NCI-H128 (cell line): ENCODE data around the gene GP1BB.
"Not testable (repeated sequence)": the region's sequence is repeated elsewhere in the genome, so short reads cannot be mapped to it uniquely, and the experiment has no call there.

Experiments used
- DNase-seq: peaks from one replicate; lab custom pipeline; 2025; ENCODE audit not compliant: unreplicated experiment; lab: John Stamatoyannopoulos, UW

The GP1BB gene

DNA sequence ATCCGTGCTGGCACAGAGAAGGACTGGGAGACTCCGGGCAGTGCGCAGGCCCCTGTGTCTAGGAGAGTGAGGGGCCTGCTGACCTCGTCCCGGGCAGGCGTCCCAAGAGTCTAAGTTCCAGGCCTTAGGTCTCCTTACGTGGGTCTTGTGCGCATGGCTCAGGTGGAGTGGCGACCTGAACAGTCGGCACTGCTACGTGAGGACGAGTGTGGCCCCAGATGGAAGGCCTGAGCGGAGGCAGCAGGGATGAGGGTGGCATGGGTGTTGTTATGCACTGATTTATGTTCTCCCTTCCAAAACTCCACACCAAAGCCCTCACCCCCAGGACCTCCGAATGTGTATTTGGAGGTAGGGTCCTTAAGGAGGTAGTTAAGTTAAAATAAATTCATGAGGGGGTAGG lies 29.8 kb upstream of the GP1BB start:
- DNase-seq: no peak

DNA sequence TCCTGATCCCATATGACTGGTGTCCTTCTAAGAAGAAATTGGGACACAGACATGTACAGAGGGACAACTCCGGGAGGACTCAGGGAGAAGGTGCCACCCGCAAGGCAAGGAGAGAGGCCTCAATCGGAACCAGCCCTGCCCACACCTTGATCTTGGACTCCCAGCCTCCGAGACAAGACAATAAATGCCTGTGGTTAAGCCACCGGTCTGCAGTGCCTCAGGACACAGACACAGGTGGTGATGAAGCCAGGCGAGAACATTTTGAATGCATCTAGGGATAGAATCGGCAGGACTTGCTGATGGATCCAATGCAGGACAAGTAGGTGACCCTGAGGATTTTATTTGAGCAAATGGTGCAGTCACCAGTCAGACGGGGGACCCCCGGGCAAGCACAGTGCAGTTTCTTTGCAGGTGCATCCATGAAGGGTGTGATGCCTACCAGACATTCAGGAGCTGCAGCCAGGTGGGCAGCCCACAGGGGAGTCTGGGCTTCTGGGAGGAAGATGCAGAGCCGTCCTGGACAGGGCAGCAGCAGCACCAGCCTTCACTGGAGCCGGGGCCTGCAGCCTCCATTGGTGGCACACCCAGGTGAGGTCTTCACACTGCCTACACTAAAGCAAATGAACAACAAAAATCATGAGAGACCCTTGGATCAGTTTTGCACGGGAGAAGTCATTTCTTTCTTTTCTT lies 29.2 kb upstream of the GP1BB start:
- DNase-seq: no peak

DNA sequence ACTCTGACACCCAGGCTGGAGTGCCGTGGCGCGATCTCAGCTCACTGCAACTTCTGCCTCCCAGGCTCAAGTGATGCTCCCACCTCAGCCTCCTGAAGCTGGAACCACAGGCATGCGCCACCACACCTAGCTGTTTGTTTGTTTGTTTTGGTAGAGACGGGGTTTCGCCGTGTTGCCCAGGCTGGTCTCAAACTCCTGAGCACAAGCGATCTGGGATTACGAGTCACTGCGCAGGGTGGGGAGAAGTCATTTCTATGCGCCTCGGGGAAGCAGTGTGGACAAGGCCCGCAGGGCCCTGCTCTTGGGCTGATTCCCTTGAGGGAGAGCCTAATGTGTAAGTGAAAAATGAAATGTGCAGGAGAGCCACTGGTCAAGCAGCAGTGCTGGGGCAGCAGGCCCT lies 28.6 kb upstream of the GP1BB start:
- no peak for DNase-seq

DNA sequence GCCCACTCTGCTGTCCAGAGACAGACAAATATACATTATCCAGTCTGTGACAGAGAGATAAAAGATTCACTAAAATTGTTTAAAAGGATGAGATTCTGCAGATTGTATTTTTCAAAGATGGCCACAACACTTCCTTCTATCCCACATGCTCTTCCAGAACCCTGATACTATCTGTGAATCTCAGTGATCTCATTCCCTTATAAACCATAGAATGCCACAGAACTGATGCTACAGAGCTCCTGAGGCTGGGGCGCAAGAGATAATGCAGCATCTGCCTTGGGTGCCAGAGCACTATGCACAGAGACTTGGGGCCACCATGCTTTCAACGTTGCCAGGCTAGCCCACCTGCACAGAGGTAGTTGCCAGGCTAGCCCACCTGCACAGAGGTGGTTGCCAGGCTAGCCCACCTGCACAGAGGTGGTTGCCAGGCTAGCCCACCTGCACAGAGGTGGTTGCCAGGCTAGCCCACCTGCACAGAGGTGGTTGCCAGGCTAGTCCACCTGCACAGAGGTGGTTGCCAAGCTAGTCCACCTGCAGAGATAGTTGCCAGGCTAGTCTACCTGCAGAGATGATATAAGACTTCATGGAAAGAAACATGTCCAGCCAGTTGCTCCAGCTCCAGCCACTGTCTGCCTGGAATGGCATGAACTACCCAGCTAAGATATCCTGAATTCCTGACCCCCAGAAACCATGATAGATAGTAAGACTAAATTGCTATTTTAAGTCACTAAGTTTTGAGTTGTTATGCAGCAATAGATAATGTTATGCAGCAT lies 26.6 kb upstream of the GP1BB start:
- no peak for DNase-seq

GRCh38 chr22:19697871-19698270 lies 25.5 kb upstream of the GP1BB start:
- not testable (repeated sequence) for DNase-seq

DNA sequence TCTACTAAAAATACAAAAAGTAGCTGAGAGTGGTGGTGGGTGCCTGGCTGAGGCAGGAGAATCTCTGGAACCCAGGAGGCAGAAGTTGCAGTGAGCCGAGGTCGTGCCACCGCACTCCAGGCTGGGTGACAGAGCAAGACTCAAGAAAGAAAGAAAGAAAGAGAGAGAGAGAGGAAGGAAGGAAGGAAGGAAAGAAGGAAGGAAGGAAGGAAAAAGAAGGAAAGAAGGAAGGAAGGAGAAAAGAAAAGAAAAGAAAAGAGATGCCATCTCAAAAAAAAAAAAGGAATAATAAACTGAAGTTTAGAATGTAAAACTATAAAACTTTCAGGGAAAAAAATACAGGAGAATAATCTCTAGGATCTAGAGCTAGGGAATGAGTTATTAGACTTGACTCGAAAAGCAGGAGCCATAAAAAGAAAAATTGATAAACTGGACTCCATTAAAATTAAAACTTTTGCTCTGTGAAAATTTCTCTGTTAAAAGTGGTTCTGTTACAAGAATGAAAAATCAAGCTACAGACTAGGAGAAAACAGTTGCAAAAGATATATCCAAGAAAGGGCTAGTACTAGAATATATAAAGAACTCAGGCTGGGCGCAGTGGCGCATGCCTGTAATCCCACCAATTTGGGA lies 22.4 kb upstream of the GP1BB start:
- DNase-seq: no peak

- DNase-seq: no peak
Measured at GRCh38 chr22:19701420-19702145, 21.8 kb upstream of the GP1BB start.

DNA sequence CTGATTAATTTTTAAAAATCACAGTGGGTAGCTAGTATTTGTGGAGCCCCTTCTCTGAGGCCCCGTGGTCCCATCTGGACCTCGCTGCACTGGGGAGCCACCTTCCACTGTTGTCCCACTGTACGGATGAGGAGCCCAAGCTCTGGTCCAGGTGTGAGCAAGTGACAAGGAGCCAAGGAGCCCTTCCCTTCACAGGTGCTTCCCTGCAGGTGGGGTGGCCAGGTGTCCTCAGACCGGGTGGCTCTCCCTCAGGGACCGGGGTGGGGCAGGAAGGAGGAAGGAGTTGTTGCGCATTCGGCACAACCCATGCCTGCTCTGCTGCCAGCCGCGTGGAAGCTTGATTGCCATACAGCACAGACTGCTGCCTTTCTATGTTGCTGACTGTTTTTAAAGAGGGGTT lies 19.5 kb upstream of the GP1BB start:
- DNase-seq: no peak

DNA sequence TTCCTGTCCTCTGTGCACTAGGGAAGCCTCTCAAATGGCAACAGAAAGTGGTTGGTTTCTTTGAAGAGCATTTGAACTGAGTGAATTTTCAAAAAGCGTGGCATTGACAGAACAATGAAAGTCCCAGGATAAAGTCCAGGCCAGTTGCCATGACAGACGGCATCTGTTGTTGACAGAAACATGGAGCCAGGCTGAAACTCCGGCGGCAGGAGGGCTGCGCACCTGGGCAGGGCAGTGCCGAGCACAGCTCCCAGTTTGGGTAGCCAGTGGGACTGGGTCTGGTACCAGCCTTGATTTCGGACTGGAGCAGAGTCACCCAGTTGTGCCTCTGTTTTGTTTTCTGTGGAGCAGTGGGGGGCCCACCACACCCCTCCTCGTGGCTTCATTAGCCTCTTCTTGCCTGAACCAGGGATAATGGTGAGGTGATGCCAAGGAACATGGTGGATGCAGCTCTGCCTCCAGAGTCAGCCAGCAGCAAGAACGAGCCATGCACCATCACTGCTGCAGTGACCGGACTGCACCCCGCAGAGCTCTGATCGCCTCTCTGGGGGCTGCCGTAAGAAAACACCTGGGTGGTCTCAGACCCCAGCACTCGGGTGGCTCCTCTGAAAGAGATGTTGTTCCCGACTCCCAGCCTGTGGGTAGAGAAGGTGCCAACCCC lies 18.9 kb upstream of the GP1BB start:
- no peak for DNase-seq

DNA sequence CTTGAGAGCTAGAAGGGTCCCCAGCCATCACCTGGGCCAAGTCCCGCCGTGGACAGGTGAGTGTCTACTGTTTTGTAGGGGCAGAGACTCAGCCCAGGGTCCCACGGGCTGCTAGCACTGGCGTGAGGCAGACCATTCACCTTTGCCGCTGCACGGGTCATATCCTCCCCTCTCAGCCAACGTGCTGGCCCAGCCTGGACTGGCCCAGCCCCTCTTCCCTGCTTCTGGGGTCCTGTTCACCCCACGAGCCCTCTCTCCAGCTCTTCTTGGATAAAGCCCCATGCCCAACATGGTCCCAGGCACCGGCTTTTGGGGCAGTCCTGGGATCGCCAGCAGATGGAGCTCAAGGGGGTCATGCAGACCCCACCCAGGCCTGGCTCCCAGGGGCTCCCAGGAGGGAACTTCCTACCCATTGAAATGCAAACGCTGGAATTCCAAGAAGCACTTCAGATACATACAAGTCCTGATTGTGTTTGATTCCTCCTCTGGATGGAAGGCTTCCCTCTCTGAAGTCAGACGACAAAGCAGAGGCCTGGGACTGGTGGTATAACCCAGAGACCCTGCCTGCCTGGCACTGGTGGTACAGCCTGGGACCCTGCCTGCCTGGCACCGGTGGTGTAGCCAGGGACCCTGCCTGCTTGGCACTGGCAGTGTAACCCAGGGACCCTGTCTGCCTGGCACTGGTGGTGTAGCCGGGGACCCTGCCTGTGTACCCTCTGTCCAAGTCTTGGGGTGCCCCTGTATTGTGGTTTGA lies 18.0 kb upstream of the GP1BB start:
- no peak for DNase-seq

DNA sequence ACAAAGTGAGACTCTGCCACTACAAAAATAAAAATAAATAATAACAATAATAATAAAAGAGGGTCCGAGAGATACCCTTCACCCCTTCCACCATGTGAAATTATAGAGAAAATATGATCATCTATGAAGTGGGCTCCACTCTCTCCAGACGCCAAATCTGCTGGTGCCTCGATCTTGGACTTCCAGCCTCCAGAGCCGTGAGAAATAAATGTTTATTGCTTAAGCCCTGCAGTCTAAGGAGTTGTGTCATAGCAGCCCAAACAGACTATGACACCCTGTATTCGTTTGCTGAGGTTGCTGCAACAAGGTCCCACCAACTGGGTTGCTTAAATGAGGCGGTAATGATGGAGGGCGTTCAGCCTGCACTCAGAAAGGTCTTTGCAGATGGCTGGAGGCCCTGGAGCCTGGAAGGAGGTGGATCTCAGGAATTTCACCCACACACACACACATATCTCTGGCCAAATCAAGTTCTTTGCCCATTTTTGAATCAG lies 16.6 kb upstream of the GP1BB start:
- no peak for DNase-seq

GRCh38 chr22:19707347-19708290 lies 15.7 kb upstream of the GP1BB start:
- DNase-seq: no peak

DNA sequence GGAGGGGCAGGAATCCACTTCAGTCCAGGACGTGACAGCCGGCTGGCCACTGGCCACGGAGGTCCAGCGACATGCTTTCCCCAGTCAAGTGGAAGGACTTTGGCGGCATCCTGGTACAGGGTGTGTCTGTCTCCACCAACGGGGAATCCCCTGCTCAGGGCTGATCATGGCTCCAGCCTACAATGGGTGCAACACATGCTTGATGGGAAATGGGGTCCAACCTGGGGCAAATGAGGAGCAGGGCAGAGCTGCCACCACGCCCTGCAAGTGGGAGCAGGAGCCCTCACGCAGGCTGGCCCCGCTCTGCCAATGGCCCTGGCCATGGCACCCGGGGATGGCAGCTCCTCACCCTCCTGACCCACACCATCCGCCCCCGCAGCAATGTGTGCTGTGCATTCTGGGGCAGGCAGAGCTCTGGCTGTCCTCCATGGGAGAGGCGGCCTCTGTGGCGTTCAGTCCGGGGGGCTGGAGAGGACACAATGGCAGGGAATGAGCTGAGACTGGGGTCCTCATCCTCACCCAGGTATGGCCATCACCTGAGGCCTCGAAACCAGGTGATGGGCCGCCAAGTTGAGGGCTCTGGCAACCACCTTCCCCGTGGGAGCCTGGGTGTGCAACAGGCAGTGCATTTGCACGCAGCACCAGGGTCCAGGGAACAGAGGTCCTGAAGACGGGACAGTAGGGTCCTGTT lies 14.9 kb upstream of the GP1BB start:
- no peak for DNase-seq

DNA sequence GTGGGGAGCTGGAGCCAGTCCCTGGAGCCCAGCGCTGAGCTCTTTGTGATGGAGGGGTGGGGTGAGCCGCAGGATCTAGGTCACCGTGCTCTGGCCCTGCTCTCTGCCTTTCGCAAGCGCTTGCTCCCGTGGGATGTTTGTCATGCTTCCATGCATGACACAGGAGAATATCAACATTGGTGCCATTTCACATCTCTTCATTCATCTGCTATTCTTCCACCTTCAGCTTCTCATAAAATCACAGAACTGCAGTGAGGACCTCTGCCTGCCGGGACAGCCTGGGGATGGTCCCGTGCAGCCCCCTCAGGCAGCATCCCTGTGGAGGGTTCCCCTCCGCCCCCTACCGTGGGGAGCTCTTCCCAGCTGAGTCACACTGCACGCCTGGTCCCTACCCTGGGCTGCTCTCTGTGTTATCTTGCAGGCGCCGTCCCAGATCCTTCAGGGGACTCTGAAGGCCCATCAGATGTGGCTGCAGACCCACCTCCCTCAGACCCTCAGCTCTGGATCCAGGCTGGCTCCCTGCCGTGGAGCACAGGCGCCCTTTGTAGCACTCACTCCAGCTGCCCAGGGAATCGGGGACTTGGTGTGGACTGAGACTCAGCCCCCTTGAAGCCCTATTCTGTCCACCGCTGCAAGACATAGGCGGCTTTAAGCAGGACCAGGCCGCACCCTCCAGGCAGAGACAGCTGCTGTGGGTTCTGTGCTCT lies 14.1 kb upstream of the GP1BB start:
- DNase-seq: no peak

DNA sequence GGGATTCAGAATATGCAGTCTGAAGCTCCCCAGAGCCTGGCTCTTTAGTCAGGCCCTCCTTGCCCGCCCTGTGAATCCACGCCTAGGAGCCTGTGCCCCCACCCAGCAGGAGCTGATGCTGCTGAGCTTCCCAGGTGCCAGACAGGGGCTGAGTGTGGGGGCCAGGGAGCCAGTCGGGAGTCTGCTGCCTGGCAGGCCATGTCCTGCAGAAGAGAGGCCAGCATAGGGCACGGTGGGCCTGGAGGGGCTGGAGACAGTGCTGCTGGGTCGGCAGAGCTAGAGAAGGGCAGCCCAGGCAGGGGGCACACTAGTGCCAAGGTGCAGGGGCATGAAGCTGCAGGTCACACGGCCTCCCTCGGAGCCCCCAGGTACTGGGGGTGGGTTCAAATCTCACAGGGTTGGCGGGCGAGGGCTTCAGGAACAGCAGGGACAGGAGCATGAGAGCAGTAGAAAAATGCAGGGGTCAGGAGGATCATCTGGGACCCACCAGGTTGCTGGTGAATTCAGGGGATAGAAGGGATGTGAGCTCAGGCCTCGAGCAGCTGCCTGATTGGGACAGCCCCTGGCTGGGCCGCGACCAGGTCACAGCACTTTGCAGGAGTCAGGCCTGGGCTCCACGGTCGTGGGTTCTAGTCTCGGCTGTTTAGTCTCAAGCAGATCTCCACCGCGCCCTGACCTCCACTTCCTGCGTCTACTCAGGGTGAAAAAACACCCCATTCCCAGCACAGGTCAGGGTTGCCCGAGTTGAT lies 13.1 kb upstream of the GP1BB start:
- DNase-seq: no peak

- no peak for DNase-seq
Measured at GRCh38 chr22:19710769-19711106, 12.6 kb upstream of the GP1BB start.

GRCh38 chr22:19713245-19713644 lies 10.1 kb upstream of the GP1BB start:
- DNase-seq: no peak
